Peyer's patch (tissue), 4 donors: ENCODE data around the gene DRGX.

Experiments used
- CTCF ChIP-seq, 6 experiments: fragments of 450-650 bp in 4 of 6; fragments of 200-600 bp in 2 of 6; sonication (generic) in 1 of 6; IDR thresholded peaks; one replicate each; pipeline ENCODE4 v1.5.1; 2017 to 2019; ENCODE audit warnings: antibody characterized with exemption in 6 of 6, mild to moderate bottlenecking in 3 of 6, moderate library complexity in 1 of 6
- POLR2A ChIP-seq, 2 donors: fragments of 450-650 bp; IDR thresholded peaks; one replicate each; pipeline ENCODE4 v1.5.1; 2017; ENCODE audit warnings: antibody characterized with exemption in 2 of 2, mild to moderate bottlenecking in 2 of 2, moderate library complexity in 2 of 2

GRCh38 chr10:49393757-49394156 is 2.1 kb downstream of the DRGX start:
- TF ChIP-seq CTCF (IDR thresholded peaks at IDR 0.05) (no peak), POLR2A (IDR thresholded peaks at IDR 0.05) (no peak)
